GM12872 (cell line): ENCODE measurements around the gene NRXN3.

Experiments used
- CTCF ChIP-seq: IDR thresholded peaks from 3 replicates; pipeline ENCODE4 v1.5.1; 2011; ENCODE audit warnings: low read depth, mild to moderate bottlenecking, low read length, moderate library complexity; ENCODE audit not compliant: insufficient read depth

Gene NRXN3

GRCh38 chr14:79177106-79177505 is 1006.9 kb downstream of the NRXN3 start:
- TF ChIP-seq CTCF = no peak

- TF ChIP-seq CTCF = no peak
Observed at GRCh38 chr14:79178719-79179118, 1008.5 kb downstream of the NRXN3 start.

GRCh38 chr14:79179985-79180384 is 1009.8 kb downstream of the NRXN3 start:
- TF ChIP-seq CTCF = no peak

- no peak for TF ChIP-seq CTCF
Observed at GRCh38 chr14:79180656-79181055, 1010.5 kb downstream of the NRXN3 start.

GRCh38 chr14:79186523-79186922 is 1016.4 kb downstream of the NRXN3 start:
- no peak for TF ChIP-seq CTCF

GRCh38 chr14:79193689-79194477 is 1023.7 kb downstream of the NRXN3 start:
- no peak for TF ChIP-seq CTCF

- no peak for TF ChIP-seq CTCF
Observed at GRCh38 chr14:79196216-79196615, 1026.0 kb downstream of the NRXN3 start.
